Measurements from ENCODE around the gene STXBP5.

STXBP5 gene

GRCh38 chr6:147384737-147385710, 180.8 kb downstream of the STXBP5 start:
- FAIRE-seq: no peak

- FAIRE-seq: peak; percentile 13
Observed at GRCh38 chr6:147389463-147389862, 185.2 kb downstream of the STXBP5 start.

GRCh38 chr6:147390909-147391536, 186.8 kb downstream of the STXBP5 start:
- peak; percentile 89 for FAIRE-seq

GRCh38 chr6:147392917-147393625, 188.9 kb downstream of the STXBP5 start:
- FAIRE-seq: no peak

GRCh38 chr6:147395158-147395557, 190.9 kb downstream of the STXBP5 start:
- FAIRE-seq: no peak

GRCh38 chr6:147397306-147397705, 193.1 kb downstream of the STXBP5 start:
- FAIRE-seq: no peak

- FAIRE-seq: no peak
Observed at GRCh38 chr6:147400968-147401367, 196.8 kb downstream of the STXBP5 start.

- FAIRE-seq: no peak
Observed at GRCh38 chr6:147401779-147402178, 197.6 kb downstream of the STXBP5 start.

GRCh38 chr6:147406783-147407182, 202.6 kb downstream of the STXBP5 start:
- no peak for FAIRE-seq

- no peak for FAIRE-seq
Observed at GRCh38 chr6:147407571-147407970, 203.4 kb downstream of the STXBP5 start.

- no peak for FAIRE-seq
Observed at GRCh38 chr6:147416622-147417021, 212.4 kb downstream of the STXBP5 start.

GRCh38 chr6:147417954-147418353, 213.7 kb downstream of the STXBP5 start:
- FAIRE-seq: no peak

- FAIRE-seq: no peak
Observed at GRCh38 chr6:147418523-147418922, 214.3 kb downstream of the STXBP5 start.

GRCh38 chr6:147421903-147422302, 217.7 kb downstream of the STXBP5 start:
- FAIRE-seq: no peak

- FAIRE-seq: no peak
Observed at GRCh38 chr6:147423111-147423510, 218.9 kb downstream of the STXBP5 start.

- FAIRE-seq: no peak
Observed at GRCh38 chr6:147429794-147430193, 225.6 kb downstream of the STXBP5 start.

GRCh38 chr6:147430811-147431210, 226.6 kb downstream of the STXBP5 start:
- FAIRE-seq: no peak

GRCh38 chr6:147434076-147434475, 229.9 kb downstream of the STXBP5 start:
- FAIRE-seq: no peak

- no peak for FAIRE-seq
Observed at GRCh38 chr6:147434516-147434915, 230.3 kb downstream of the STXBP5 start.

- FAIRE-seq: no peak
Observed at GRCh38 chr6:147437615-147438014, 233.4 kb downstream of the STXBP5 start.

GRCh38 chr6:147438758-147439528, 234.7 kb downstream of the STXBP5 start:
- FAIRE-seq: no peak
